Hepatocyte (in vitro differentiated cells): Measurements from ENCODE around the gene GARIN5B.

Experiments
- CTCF ChIP-seq: fragments of 200-600 bp; sonication (generic); IDR thresholded peaks from 2 replicates; pipeline ENCODE4 v1.5.1; 2016; ENCODE audit warnings: antibody characterized with exemption, mild to moderate bottlenecking; ENCODE audit not compliant: poor library complexity
- EZH2 ChIP-seq: fragments of 200-600 bp; sonication (generic); IDR thresholded peaks from 2 replicates; pipeline ENCODE4 v1.6.1; 2016; ENCODE audit warnings: antibody characterized with exemption, mild to moderate bottlenecking, borderline replicate concordance

GRCh38 chr19:55352040-55352439 lies 11.0 kb downstream of the GARIN5B start:
- TF ChIP-seq CTCF: no peak
- TF ChIP-seq EZH2: no peak
